Measurements from ENCODE around the gene HCFC1R1.

The HCFC1R1 gene

DNA sequence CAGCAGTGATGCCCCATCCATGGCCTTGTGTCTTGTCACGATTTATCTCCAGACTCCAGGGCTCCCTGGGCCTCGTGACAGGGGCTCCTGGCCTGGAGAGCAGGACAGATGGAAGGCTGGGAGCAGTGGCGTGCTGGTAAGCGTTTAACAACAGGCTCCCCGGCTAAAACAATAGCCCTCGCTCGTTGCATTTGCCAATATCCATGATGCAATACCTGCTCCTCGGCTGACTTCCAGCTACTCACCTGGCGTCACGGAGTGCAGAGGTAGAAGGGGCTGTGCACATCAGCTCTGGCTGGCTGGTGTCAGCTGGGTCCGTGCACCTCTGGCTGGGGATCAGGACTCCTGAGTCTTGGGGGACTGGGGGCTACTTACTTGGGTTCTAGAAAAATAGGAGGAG lies 14.5 kb upstream of the HCFC1R1 start:
- TF ChIP-seq, protein P1, sequence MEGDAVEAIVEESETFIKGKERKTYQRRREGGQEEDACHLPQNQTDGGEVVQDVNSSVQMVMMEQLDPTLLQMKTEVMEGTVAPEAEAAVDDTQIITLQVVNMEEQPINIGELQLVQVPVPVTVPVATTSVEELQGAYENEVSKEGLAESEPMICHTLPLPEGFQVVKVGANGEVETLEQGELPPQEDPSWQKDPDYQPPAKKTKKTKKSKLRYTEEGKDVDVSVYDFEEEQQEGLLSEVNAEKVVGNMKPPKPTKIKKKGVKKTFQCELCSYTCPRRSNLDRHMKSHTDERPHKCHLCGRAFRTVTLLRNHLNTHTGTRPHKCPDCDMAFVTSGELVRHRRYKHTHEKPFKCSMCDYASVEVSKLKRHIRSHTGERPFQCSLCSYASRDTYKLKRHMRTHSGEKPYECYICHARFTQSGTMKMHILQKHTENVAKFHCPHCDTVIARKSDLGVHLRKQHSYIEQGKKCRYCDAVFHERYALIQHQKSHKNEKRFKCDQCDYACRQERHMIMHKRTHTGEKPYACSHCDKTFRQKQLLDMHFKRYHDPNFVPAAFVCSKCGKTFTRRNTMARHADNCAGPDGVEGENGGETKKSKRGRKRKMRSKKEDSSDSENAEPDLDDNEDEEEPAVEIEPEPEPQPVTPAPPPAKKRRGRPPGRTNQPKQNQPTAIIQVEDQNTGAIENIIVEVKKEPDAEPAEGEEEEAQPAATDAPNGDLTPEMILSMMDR (IDR thresholded peaks at IDR 0.05; ENCODE audit: control insufficient read depth, insufficient read depth, low read depth, low read length, missing control alignments) = no peak
- no peak for DNase-seq (ENCODE audit: low read depth)
- no peak overlapping the region for H3K4me3 ChIP-seq (ENCODE audit: control insufficient read depth, low read depth, low read length)

DNA sequence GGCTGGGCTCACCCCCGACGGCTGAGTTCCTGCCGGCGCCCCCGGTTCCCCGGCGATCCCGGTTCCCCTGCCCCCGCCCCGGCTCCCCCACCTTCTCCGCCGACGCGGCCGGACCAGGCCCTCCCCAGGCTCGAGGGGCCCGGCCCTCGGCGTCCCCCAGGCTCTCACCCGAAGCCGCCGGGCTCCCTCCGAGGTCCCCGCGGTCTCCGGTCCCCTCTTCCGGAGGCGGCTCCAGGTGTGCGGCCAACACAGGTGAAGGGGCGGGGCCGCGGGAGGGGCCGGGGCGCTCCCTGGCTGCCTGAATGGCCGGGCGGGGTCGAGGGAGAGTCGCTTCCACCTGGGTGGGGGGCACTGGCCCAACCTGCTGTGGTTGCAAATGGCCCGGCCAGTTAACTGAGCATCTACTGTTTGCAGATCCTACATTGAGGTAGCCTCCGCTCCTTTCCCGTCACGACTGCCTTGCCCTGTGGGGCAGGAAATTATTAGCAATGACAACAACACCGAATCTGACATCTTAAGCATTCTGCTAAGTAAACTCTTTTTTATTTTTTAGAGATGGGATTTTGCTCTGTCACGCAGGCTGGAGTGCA lies 13.1 kb upstream of the HCFC1R1 start, which contains the start of gene BICDL2:
Gene BICDL2 (minus strand): TSS at position 219 of the 590 bp plus-strand sequence. CDS start 1,448 bp downstream, outside the sequence.
- TF ChIP-seq, protein P1 (IDR thresholded peaks at IDR 0.05; ENCODE audit: control insufficient read depth, insufficient read depth, low read depth, low read length, missing control alignments) = no peak
- no peak within 1 kb of the TSS for H3K4me3 ChIP-seq (ENCODE audit: control insufficient read depth, low read depth, low read length)
- DNase-seq (ENCODE audit: low read depth) = no peak

DNA sequence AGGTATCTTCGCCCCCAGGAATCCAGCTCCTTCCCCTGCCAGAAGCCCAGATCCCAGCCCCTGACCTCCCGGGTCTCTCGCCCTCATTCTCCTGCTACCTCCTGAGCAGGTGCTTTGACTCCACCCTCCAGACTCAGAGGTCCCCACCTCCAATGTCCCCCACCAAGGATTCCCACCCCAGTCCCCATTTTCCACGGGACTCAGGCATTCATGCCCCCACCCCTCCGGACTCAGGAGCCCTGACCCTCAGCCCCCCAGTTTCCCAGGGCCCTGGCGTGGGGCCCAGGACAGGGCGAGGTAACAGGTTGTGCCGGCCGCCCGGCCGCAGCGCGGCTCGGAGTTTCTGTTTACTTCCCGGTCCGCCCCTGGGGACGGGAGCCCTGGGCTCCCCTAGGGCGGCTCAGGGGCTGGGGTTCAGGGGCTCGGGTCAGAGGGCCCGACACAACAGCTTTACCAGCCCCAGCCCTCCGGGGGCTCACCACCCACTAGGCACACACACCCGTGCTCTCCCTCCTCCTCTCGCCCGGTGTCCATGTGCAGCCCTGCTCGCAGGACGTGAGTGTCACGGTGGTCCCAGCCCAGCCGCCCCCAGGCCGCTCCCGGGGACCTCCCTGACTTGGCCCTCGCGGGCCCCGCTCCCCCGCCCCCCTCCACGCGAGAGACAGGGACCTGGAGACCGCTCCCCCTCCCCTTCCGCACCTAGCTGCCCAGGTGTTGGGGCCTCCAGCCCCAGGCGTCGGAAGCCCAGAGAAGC lies 12.4 kb upstream of the HCFC1R1 start:
- no peak overlapping the region for H3K4me3 ChIP-seq (ENCODE audit: control insufficient read depth, low read depth, low read length)
- DNase-seq (ENCODE audit: low read depth) = no peak
- TF ChIP-seq, protein P1 (IDR thresholded peaks at IDR 0.05; ENCODE audit: control insufficient read depth, insufficient read depth, low read depth, low read length, missing control alignments) = no peak

DNA sequence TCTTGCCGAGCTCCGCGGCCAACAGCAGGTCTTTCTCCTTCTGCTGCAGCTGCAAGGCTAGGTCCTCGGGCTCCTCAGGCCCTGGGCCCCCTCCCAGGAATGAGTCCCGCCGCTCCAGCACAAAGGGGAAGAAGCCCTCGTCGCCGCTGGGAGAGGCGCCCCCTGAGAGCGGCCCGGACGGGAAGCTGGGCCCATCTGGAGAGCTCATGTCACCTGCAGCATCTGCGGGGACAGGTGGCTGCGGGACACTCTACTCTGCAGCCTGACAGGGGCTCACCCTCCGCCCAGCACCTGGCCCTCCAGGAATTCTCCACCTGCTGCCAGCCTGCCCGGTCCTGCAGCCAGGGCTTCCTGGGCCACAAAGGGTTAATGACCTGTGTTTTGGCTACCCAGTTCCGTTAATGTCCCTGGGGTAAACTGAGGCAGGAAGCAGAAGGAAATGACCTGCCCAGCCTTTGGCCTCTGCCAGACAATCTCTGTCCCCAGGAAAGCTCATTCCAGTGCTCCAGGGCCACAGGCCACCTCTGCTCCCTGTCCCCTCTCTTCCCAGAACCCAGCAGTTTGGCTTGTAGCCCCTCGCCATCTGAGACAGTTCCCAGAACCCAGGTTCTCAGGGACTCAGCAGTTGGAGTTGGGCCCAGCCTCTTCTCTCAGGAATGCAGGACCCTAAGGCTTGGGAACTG lies 11.7 kb upstream of the HCFC1R1 start:
- no peak overlapping the region for H3K4me3 ChIP-seq (ENCODE audit: control insufficient read depth, low read depth, low read length)
- TF ChIP-seq, protein P1 (IDR thresholded peaks at IDR 0.05; ENCODE audit: control insufficient read depth, insufficient read depth, low read depth, low read length, missing control alignments) = no peak
- DNase-seq (ENCODE audit: low read depth) = no peak

DNA sequence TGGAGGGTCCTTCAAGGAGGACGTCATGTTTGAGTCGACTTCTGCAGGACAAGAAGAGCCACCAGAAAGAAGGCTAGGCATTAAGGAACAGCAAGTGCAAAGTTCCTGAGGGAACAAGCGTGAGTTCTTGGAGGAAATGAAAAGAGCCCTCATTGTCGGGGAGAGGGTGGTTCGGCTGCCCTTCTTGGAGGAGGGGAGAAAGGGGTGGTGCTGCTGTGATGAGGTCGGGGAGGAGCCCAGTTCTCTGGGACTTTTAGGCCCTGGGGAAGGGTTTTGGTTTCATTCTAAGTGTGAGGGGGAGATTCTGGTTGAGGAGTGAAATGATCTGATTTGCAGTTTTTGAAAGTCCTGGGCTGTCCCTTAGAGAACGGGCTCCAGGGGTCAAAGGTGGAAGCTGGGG lies 8.9 kb upstream of the HCFC1R1 start:
- TF ChIP-seq, protein P1 (IDR thresholded peaks at IDR 0.05; ENCODE audit: control insufficient read depth, insufficient read depth, low read depth, low read length, missing control alignments) = no peak
- no peak for DNase-seq (ENCODE audit: low read depth)

DNA sequence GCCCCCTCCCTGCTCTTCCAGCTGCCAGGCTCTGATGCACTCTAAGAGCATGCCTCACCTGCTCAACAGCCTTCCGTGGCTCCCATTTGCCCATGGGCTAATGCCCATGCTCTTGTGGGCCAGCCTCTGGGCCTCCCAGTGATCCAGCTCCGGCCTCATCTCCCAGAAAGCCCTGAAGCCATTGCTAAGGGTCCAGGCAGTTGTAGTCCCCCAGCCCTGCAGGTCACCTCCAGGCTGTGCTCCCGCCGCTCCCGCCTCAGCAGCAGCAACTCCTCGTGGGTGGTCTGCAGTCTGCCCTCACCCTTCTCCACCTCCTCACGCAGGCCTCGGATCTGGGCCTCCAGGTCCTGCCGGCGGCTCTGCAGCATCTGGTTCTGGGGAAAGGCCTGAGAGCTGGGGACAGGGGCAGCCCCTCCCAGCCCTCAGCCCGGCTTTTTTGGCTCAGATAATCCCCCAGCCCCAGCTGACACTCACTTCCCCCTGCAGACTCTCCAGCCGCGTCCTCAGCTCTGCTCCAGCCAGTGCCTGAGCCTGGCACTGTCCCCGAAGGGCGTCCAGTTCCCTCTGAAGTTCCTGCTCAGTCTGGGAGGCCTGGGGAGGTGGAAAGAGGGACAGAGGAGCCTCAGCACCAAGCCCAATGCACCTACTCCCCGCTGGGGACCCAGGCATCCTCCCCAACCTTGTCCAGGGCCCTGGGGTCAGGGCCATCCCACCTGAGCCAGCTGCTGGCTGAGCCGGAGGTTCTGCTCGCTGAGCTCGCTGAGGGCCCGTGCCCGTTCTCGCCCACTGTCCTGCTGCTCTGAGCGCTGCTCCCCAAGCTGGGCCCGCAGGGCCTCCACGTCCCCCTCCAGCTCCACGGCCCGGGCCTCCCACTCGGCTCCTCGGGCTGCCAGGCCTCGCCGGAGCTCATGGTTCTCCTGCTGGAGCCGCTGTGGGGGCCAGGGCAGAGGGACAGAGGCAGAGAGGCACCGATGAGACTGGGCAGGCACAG lies 6.8 kb upstream of the HCFC1R1 start:
- DNase-seq (ENCODE audit: low read depth) = no peak
- no peak overlapping the region for H3K4me3 ChIP-seq (ENCODE audit: control insufficient read depth, low read depth, low read length)
- TF ChIP-seq, protein P1 (IDR thresholded peaks at IDR 0.05; ENCODE audit: control insufficient read depth, insufficient read depth, low read depth, low read length, missing control alignments) = no peak

More for the DNA sequence above, 8.9 kb upstream of the HCFC1R1 start:
- no peak overlapping the region for H3K4me3 ChIP-seq (ENCODE audit: control insufficient read depth, low read depth, low read length)

Measured in AG09309 (cell line).